Measurements from ENCODE around the gene TM4SF5.

- no peak for TF ChIP-seq CTCF (conservative IDR thresholded peaks at IDR 0.05)
- no peak for TF ChIP-seq ZFX (IDR thresholded peaks at IDR 0.05)
Observed at GRCh38 chr17:4785311-4786105, 13.8 kb downstream of the TM4SF5 start.

All from C4-2B (cell line).